ENCODE measurements around the gene HDAC4.

DNA sequence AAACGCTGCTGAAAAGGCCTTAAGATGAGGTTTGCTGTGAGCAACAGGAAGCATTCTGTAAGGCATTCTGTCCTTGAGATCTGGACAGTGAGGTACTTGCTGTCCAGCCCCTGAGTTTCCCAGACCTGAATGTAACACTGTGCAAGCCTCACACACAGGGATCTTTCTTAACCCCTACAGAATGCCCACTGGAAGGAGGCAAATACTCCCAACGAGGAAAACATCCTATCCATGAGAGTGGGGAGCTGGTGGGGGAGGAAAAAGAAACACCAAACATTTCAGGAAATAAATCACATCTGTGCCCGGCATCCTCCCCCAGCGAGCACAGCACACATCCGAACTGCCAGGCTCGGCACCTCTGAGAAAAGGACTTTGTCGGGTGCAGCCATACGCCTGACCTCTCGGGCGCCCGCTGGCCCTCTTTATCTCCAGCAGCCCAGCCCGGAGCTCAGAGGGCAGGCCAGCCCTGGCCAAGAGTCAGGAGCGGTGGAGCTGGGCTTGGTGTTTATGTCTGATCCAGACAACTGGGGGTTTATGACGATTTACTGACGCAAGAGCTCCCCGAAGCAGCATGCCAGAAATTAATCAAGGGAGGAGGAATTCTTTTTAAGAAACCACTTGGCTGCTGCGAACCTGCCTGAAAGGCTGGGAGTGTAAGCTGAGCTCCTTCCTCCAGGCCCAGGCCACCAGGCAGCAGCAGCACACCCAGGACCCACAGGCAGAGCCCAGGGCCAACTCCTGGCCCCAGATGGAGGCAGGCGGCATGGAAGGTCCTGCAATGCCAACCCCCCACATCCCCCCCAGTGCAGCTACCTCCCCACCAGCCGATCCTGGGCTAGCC is 72.2 kb downstream of the HDAC4 start:
- TF ChIP-seq, protein P1, sequence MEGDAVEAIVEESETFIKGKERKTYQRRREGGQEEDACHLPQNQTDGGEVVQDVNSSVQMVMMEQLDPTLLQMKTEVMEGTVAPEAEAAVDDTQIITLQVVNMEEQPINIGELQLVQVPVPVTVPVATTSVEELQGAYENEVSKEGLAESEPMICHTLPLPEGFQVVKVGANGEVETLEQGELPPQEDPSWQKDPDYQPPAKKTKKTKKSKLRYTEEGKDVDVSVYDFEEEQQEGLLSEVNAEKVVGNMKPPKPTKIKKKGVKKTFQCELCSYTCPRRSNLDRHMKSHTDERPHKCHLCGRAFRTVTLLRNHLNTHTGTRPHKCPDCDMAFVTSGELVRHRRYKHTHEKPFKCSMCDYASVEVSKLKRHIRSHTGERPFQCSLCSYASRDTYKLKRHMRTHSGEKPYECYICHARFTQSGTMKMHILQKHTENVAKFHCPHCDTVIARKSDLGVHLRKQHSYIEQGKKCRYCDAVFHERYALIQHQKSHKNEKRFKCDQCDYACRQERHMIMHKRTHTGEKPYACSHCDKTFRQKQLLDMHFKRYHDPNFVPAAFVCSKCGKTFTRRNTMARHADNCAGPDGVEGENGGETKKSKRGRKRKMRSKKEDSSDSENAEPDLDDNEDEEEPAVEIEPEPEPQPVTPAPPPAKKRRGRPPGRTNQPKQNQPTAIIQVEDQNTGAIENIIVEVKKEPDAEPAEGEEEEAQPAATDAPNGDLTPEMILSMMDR (IDR thresholded peaks at IDR 0.05; ENCODE audit: insufficient read depth, low read depth, low read length) = no peak
- TF ChIP-seq EZH2 (IDR thresholded peaks at IDR 0.05; ENCODE audit: insufficient read depth, low read length) = no peak
